Osteoblast (primary cell): ENCODE data around the gene SREK1. TPM values are rescaled to one million over a fixed set of nuclear protein-coding genes. Genes with fewer than 3 reads are reported as not detected.

Experiments
- DNase-seq: peaks from one replicate; pipeline ENCODE4 v3.0.0; 2011; ENCODE audit warnings: low spot score, mixed read lengths; ENCODE audit not compliant: insufficient read length; ENCODE audit errors: missing footprints
- H2AFZ ChIP-seq: 2 replicates; pipeline ENCODE4 v1.6.0; 2011; ENCODE audit warnings: mild to moderate bottlenecking, low read length
- H3K27ac ChIP-seq: 2 replicates; pipeline ENCODE4 v1.5.1; 2011; ENCODE audit warnings: mild to moderate bottlenecking, low read depth, low read length, moderate library complexity
- H3K27me3 ChIP-seq: 2 replicates; pipeline ENCODE4 v1.6.0; 2012; ENCODE audit warnings: mild to moderate bottlenecking, control low read depth, inconsistent platforms, low read length, moderate library complexity; ENCODE audit not compliant: insufficient read depth
- H3K36me3 ChIP-seq: 2 replicates; pipeline ENCODE4 v1.5.1; 2011; ENCODE audit warnings: mild to moderate bottlenecking, low read length, control low read depth, moderate library complexity; ENCODE audit not compliant: insufficient read depth
- H3K4me1 ChIP-seq: 2 replicates; pipeline ENCODE4 v1.5.1; 2011; ENCODE audit warnings: mild to moderate bottlenecking, low read length, control low read depth, moderate library complexity; ENCODE audit not compliant: insufficient read depth
- H3K4me2 ChIP-seq: 2 replicates; pipeline ENCODE4 v1.6.0; 2011; ENCODE audit warnings: mild to moderate bottlenecking, low read length; ENCODE audit not compliant: insufficient read depth
- H3K4me3 ChIP-seq: fragments of 200-600 bp; sonication (generic); 3 replicates; pipeline ENCODE4 v1.5.1; 2012; ENCODE audit warnings: mild to moderate bottlenecking, low read length, inconsistent platforms; ENCODE audit not compliant: insufficient read depth
- H3K79me2 ChIP-seq: 2 replicates; pipeline ENCODE4 v1.6.0; 2012; ENCODE audit warnings: mild to moderate bottlenecking, low read length, control low read depth, inconsistent platforms; ENCODE audit not compliant: insufficient read depth
- H3K9me3 ChIP-seq: 2 replicates; pipeline ENCODE4 v1.5.1; 2011; ENCODE audit warnings: low read depth, low read length, control low read depth
- H4K20me1 ChIP-seq: 2 replicates; pipeline ENCODE4 v1.6.0; 2012; ENCODE audit warnings: mild to moderate bottlenecking, low read length, control low read depth; ENCODE audit not compliant: insufficient read depth
- total RNA-seq: library from RNA; depleted of rRNA; stranded (reverse); fragments of >200 nt; gene quantifications from 2 replicates; pipeline ENCODE4 v1.2.3, GENCODE V29; 2012
- TF ChIP-seq, protein P1 (sequence below): IDR thresholded peaks from 2 replicates; pipeline ENCODE4 v1.5.1; 2011; ENCODE audit warnings: mild to moderate bottlenecking, low read depth, low read length, moderate library complexity; ENCODE audit errors: extremely low read depth

Gene SREK1
- total RNA-seq, 1 donor: 86.5 TPM

DNA sequence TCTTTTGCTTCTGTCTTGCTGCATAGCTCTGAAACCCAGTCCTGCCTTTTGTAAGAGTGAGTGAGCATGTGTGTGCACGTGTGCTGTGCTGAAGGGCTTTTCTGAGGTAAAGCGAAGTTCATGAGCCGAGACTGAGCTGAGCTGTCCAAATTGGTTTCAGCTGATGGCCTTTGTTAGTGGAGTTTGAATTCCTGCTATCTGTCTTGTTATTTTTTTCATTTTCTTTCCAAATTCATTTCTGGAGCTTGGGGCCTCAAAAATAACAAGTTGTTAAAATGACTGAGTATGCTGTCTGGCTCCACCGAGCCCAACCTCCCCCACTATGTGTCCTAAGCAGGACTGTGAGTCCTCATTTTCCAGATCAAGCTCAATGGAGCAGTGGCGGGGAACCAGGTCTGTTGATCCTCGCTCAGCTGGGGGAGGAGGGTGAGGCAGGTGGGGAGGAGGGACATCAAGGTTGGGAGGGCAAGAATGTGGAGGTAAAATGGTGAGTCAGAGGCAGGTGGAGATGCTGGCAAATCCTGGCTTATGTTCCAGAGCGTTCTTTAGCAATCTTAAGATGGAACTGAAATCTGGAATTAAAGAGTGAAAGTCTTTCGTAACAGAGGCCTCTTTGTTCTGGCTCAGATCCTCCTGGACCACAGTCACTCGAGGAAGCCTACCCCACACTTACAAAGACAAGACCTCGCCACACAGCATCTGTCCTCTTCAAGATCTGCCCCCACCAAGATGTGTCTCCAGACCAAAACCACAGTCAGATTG is 63.9 kb downstream of the SREK1 start:
- H3K36me3 ChIP-seq: no peaks in the 10 kb centered on the region
- peak; percentile 10 for DNase-seq
- H3K27me3 ChIP-seq: no peaks in the 10 kb centered on the region
- TF ChIP-seq, protein P1, sequence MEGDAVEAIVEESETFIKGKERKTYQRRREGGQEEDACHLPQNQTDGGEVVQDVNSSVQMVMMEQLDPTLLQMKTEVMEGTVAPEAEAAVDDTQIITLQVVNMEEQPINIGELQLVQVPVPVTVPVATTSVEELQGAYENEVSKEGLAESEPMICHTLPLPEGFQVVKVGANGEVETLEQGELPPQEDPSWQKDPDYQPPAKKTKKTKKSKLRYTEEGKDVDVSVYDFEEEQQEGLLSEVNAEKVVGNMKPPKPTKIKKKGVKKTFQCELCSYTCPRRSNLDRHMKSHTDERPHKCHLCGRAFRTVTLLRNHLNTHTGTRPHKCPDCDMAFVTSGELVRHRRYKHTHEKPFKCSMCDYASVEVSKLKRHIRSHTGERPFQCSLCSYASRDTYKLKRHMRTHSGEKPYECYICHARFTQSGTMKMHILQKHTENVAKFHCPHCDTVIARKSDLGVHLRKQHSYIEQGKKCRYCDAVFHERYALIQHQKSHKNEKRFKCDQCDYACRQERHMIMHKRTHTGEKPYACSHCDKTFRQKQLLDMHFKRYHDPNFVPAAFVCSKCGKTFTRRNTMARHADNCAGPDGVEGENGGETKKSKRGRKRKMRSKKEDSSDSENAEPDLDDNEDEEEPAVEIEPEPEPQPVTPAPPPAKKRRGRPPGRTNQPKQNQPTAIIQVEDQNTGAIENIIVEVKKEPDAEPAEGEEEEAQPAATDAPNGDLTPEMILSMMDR: no peak
- H3K79me2 ChIP-seq: no peaks in the 10 kb centered on the region
- no peaks in the 10 kb centered on the region for H4K20me1 ChIP-seq
- H3K4me3 ChIP-seq: no peak overlapping the region
- H3K27ac ChIP-seq: no peak overlapping the region
- H3K9me3 ChIP-seq: no peaks in the 10 kb centered on the region
- H2AFZ ChIP-seq: no peak overlapping the region
- H3K4me2 ChIP-seq: no peak overlapping the region
- no peaks in the 10 kb centered on the region for H3K4me1 ChIP-seq

DNA sequence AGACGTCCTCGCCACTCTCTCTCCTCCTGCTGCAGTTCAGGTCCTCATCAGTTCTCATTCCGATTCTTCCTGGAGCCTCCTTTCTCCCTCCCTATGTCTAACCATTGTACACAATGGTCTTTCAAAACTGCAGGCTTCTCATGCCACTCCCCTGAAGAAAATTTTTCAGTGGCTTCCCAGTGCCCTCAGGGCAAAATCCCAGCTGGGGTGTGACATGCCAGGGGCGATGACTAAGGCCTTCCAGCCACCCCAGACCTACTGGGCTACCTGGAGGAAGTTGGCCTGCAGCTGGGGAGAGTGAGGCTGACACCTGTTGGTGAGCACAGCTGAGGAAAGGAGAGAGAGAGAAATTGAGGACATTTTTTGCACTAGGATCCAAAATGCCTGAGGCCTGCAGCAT is 65.2 kb downstream of the SREK1 start:
- Histone ChIP-seq H3K9me3 (no peaks in the 10 kb centered on the region), H3K27me3 (no peaks in the 10 kb centered on the region), H3K4me3 (no peak overlapping the region), H3K36me3 (no peaks in the 10 kb centered on the region), H2AFZ (no peak overlapping the region), H3K27ac (no peak overlapping the region), H3K4me2 (no peak overlapping the region), H3K79me2 (no peaks in the 10 kb centered on the region), H4K20me1 (no peaks in the 10 kb centered on the region), H3K4me1 (no peaks in the 10 kb centered on the region)
- no peak for DNase-seq
- TF ChIP-seq, protein P1: no peak

DNA sequence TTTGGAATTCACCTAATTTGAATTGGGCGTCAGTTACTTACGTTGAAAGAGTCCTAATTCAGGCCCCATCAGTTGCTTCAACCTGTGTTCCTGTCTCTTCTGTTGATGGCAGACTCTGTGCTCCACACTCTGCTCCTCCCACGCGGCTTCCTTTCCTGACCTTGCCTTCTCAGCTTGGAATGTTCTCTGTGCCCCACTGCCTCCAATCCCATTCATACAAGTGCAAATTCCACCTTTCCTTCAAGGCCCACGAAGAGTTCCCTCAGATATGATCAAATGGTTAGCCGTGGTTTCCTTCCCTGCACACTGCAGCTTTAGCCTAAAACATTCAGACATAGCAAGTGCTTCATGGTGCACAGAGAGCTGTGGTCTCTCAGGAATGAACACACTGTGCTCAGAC is 65.7 kb downstream of the SREK1 start:
- Histone ChIP-seq H4K20me1 (no peaks in the 10 kb centered on the region), H3K27me3 (no peaks in the 10 kb centered on the region), H3K4me2 (no peak overlapping the region), H3K9me3 (no peaks in the 10 kb centered on the region), H3K79me2 (no peaks in the 10 kb centered on the region), H3K36me3 (no peaks in the 10 kb centered on the region), H3K4me3 (no peak overlapping the region), H3K4me1 (no peaks in the 10 kb centered on the region), H3K27ac (no peak overlapping the region), H2AFZ (no peak overlapping the region)
- DNase-seq: no peak
- TF ChIP-seq, protein P1: no peak

DNA sequence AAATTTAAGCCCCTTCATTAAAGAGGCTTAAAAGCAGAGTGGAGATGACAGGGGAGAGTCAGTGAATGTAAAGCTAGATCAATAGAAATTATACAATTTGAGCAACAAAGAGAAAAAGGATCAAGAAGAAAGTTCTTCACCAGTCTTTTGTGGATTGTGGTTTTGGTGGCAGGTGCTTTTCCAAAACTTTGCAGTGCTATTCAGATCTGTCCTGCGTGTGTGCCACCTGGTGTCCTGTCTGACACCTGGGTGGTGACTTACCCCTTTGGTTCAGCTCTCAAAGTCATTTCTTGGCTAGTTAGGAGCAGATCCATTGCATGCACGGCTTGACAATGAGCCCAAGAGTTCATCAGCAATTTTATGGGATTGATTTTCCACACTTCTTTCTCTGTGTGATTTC is 69.4 kb downstream of the SREK1 start:
- no peaks in the 10 kb centered on the region for H3K36me3 ChIP-seq
- TF ChIP-seq, protein P1: no peak
- H3K4me2 ChIP-seq: no peak overlapping the region
- no peak overlapping the region for H3K4me3 ChIP-seq
- H3K27me3 ChIP-seq: no peaks in the 10 kb centered on the region
- no peaks in the 10 kb centered on the region for H4K20me1 ChIP-seq
- no peaks in the 10 kb centered on the region for H3K4me1 ChIP-seq
- DNase-seq: no peak
- no peak overlapping the region for H3K27ac ChIP-seq
- H2AFZ ChIP-seq: no peak overlapping the region
- no peaks in the 10 kb centered on the region for H3K79me2 ChIP-seq
- H3K9me3 ChIP-seq: no peaks in the 10 kb centered on the region
